HUES64 (cell line): ENCODE results near the gene ARFGAP1.
"Not testable (repeated sequence)": the region's sequence is repeated elsewhere in the genome, so short reads cannot be mapped to it uniquely, and the experiment has no call there.

Experiments used
- H3K27ac ChIP-seq: 2 replicates; pipeline ENCODE4 v1.7.0; 2013; ENCODE audit warnings: low read depth, low read length, inconsistent platforms
- H3K27me3 ChIP-seq: 2 replicates; pipeline ENCODE4 v1.6.1; 2013; ENCODE audit warnings: mild to moderate bottlenecking, low read length; ENCODE audit not compliant: insufficient read depth
- H3K36me3 ChIP-seq: 2 replicates; pipeline ENCODE4 v1.6.1; 2013; ENCODE audit warnings: mild to moderate bottlenecking, low read length; ENCODE audit not compliant: insufficient read depth
- H3K4me1 ChIP-seq: 2 replicates; pipeline ENCODE4 v1.6.1; 2013; ENCODE audit warnings: mild to moderate bottlenecking, low read length, moderate library complexity; ENCODE audit not compliant: insufficient read depth
- H3K4me3 ChIP-seq: 2 replicates; pipeline ENCODE4 v1.5.1; 2013; ENCODE audit warnings: mild to moderate bottlenecking, low read length, moderate library complexity
- H3K9ac ChIP-seq: 2 replicates; pipeline ENCODE4 v1.6.1; 2013; ENCODE audit warnings: mild to moderate bottlenecking, low read depth, low read length
- H3K9me3 ChIP-seq: 2 replicates; pipeline ENCODE4 v1.6.1; 2013; ENCODE audit warnings: low read depth, low read length; ENCODE audit not compliant: insufficient read depth
- WGBS: fragments of 150-250, 120-280 bp; methylation state at CpG from one replicate; pipeline ENCODE4 v1.1.7; 2013; ENCODE audit warnings: missing lambda C conversion rate; 5-methylcytosine and 5-hydroxymethylcytosine counted together

ARFGAP1 gene

GRCh38 chr20:63333241-63333836 is 60.7 kb downstream of the ARFGAP1 start:
- Histone ChIP-seq H3K27me3 (no peaks in the 10 kb centered on the region), H3K4me1 (no peaks in the 10 kb centered on the region)
- 94% methylated on average over 19 of the region's 19 CpGs for WGBS

GRCh38 chr20:63334356-63334755 is 61.7 kb downstream of the ARFGAP1 start:
- H3K4me3 ChIP-seq: no peak overlapping the region
- WGBS: 90% methylated on average over 8 of the region's 8 CpGs
- no peak overlapping the region for H3K27ac ChIP-seq
- H3K9ac ChIP-seq: no peak overlapping the region
- H3K27me3 ChIP-seq: no peaks in the 10 kb centered on the region
- no peaks in the 10 kb centered on the region for H3K4me1 ChIP-seq
- H3K36me3 ChIP-seq: no peaks in the 10 kb centered on the region
- H3K9me3 ChIP-seq: no peaks in the 10 kb centered on the region

More at GRCh38 chr20:63333241-63333836, 60.7 kb downstream of the ARFGAP1 start:
- no peaks in the 10 kb centered on the region for H3K36me3 ChIP-seq
- H3K4me3 ChIP-seq: no peak overlapping the region
- no peak overlapping the region for H3K27ac ChIP-seq
- no peaks in the 10 kb centered on the region for H3K9me3 ChIP-seq
- no peak overlapping the region for H3K9ac ChIP-seq

GRCh38 chr20:63335060-63335459 is 62.4 kb downstream of the ARFGAP1 start:
- not testable (repeated sequence) for H3K9ac ChIP-seq, H3K27ac ChIP-seq, H3K36me3 ChIP-seq, H3K27me3 ChIP-seq, H3K4me3 ChIP-seq, H3K9me3 ChIP-seq, H3K4me1 ChIP-seq
- WGBS: 93% methylated on average over 9 of the region's 9 CpGs

GRCh38 chr20:63335711-63336110 is 63.1 kb downstream of the ARFGAP1 start:
- no peak overlapping the region for H3K27ac ChIP-seq
- H3K9me3 ChIP-seq: no peaks in the 10 kb centered on the region
- H3K9ac ChIP-seq: no peak overlapping the region
- H3K4me3 ChIP-seq: no peak overlapping the region
- H3K36me3 ChIP-seq: no peaks in the 10 kb centered on the region
- H3K27me3 ChIP-seq: no peaks in the 10 kb centered on the region
- WGBS: 87% methylated on average over 9 of the region's 9 CpGs
- no peaks in the 10 kb centered on the region for H3K4me1 ChIP-seq

- 93% methylated on average over 29 of the region's 29 CpGs for WGBS
- H3K27ac ChIP-seq: no peak overlapping the region
- no peak overlapping the region for H3K4me3 ChIP-seq
- no peaks in the 10 kb centered on the region for H3K27me3 ChIP-seq
- no peaks in the 10 kb centered on the region for H3K9me3 ChIP-seq
- no peaks in the 10 kb centered on the region for H3K4me1 ChIP-seq
- no peaks in the 10 kb centered on the region for H3K36me3 ChIP-seq
- no peak overlapping the region for H3K9ac ChIP-seq
Observed at GRCh38 chr20:63336232-63336752, 63.7 kb downstream of the ARFGAP1 start.

- Histone ChIP-seq H3K27me3 (no peaks in the 10 kb centered on the region), H3K27ac (no peak overlapping the region)
- WGBS: 89% methylated on average over 12 of the region's 12 CpGs
Observed at GRCh38 chr20:63337786-63338420, 65.3 kb downstream of the ARFGAP1 start.

More at GRCh38 chr20:63337786-63338420, 65.3 kb downstream of the ARFGAP1 start:
- H3K4me3 ChIP-seq: no peak overlapping the region
- no peak overlapping the region for H3K9ac ChIP-seq
- H3K36me3 ChIP-seq: no peaks in the 10 kb centered on the region
- H3K9me3 ChIP-seq: no peaks in the 10 kb centered on the region
- no peaks in the 10 kb centered on the region for H3K4me1 ChIP-seq
